ENCODE measurements around the gene CACNG6.

GRCh38 chr19:54029930-54030490 is 38.6 kb downstream of the CACNG6 start:
- peak; percentile 75 for TF ChIP-seq CTCF (IDR thresholded peaks at IDR 0.05)
- TF ChIP-seq ZFX (IDR thresholded peaks at IDR 0.05; ENCODE audit: borderline replicate concordance) = no peak

Measured in 22Rv1 (cell line).